SJSA1 (cell line): ENCODE results near the gene FUBP1. TPM values are rescaled to one million over a fixed set of nuclear protein-coding genes. Genes with fewer than 3 reads are reported as not detected.

Experiments
- DNase-seq, 2 experiments: peaks; one replicate each; pipeline ENCODE4 v3.0.0-alpha.2; 2015 to 2020; ENCODE audit warnings: low spot score in 2 of 2, low read depth in 1 of 2
- H3K27ac ChIP-seq: fragments of 250-450 bp; sonication (Bioruptor Pico); 2 replicates; pipeline ENCODE4 v1.5.1; 2020; ENCODE audit warnings: mild to moderate bottlenecking, moderate library complexity
- H3K27me3 ChIP-seq: fragments of 250-450 bp; sonication (Bioruptor Pico); replicated peaks from 2 replicates; pipeline ENCODE4 v1.5.1; 2020; ENCODE audit warnings: mild to moderate bottlenecking, moderate library complexity
- H3K36me3 ChIP-seq: fragments of 250-450 bp; sonication (Bioruptor Pico); 2 replicates; pipeline ENCODE4 v1.5.1; 2020; ENCODE audit warnings: mild to moderate bottlenecking
- H3K4me1 ChIP-seq: fragments of 250-450 bp; sonication (Bioruptor Pico); replicated peaks from 2 replicates; pipeline ENCODE4 v1.6.1; 2021; ENCODE audit warnings: mild to moderate bottlenecking
- H3K4me3 ChIP-seq: fragments of 250-450 bp; sonication (Bioruptor Pico); 2 replicates; pipeline ENCODE4 v1.5.1; 2020; ENCODE audit warnings: mild to moderate bottlenecking
- H3K9me3 ChIP-seq: fragments of 250-450 bp; sonication (Bioruptor Pico); replicated peaks from 2 replicates; pipeline ENCODE4 v1.5.1; 2020; ENCODE audit warnings: mild to moderate bottlenecking
- total RNA-seq: library from RNA; depleted of rRNA; stranded (reverse); fragments of >200 nt; shearing (Covaris generic); gene quantifications from 2 replicates; pipeline ENCODE4 v1.2.3, GENCODE V29; 2014

FUBP1 gene
- total RNA-seq, 1 experiment from 2014 or later = 153 TPM

DNA sequence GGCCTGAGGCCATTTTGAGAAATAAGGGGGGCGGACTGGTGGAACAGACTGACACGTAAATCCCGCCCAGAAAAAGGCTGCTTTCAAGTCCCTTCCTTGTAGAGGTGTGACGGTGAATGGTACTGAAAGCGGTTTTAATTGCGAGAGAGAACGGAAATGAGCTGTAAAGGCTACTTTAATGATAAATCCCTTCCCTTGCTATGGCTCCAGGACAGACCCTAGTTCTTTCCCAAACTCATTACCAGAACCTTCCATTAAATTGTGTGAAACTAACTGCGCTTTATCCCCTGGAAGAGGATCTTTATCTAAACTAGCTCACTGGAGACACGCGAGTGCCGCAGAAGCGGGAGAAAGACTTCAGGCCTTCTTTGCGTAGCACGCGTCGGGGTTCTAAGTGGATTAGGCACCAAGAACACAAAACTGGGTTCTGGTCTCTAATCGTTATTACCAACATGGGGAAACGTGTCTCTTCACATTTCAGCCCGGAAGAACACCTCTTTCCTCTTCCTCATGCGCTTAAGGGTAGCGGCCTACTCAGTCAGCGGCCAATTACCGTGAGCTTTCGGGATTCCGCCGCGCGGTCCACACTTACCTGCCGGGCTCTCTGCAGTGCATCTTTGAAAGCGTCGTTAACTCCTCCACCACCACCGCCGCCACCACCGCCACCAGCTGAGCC lies 441 bp downstream of the FUBP1 start:
- no peaks in the 10 kb centered on the region for H3K9me3 ChIP-seq
- DNase-seq = peak; percentile 82 to 89
- peak overlapping the region; percentile 93 for H3K27ac ChIP-seq
- peak overlapping the region; percentile 60 for H3K4me3 ChIP-seq
- H3K4me1 ChIP-seq = peaks cover 21% of the 10 kb centered on the region
- no peaks in the 10 kb centered on the region for H3K27me3 ChIP-seq
- peaks cover 54% of the 10 kb centered on the region for H3K36me3 ChIP-seq

DNA sequence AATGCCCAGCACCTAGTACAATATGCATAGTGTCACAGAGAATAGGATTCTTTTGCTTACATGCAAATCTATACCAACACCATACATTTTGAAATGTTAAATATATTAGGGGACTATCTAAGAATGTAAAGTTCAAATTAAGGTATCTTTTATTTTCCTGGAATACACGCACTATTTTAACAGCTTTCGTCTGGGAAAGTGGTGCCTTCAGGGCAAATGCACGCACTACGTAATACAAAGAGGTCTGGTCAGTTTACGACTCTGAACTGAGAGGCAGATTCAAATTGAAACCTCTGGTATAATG lies 931 bp downstream of the FUBP1 start:
- Histone ChIP-seq H3K4me1 (peaks cover 21% of the 10 kb centered on the region), H3K27ac (peak overlapping the region; percentile 93), H3K9me3 (no peaks in the 10 kb centered on the region), H3K36me3 (peaks cover 57% of the 10 kb centered on the region), H3K4me3 (peak overlapping the region; percentile 60), H3K27me3 (no peaks in the 10 kb centered on the region)
- DNase-seq = no peak

DNA sequence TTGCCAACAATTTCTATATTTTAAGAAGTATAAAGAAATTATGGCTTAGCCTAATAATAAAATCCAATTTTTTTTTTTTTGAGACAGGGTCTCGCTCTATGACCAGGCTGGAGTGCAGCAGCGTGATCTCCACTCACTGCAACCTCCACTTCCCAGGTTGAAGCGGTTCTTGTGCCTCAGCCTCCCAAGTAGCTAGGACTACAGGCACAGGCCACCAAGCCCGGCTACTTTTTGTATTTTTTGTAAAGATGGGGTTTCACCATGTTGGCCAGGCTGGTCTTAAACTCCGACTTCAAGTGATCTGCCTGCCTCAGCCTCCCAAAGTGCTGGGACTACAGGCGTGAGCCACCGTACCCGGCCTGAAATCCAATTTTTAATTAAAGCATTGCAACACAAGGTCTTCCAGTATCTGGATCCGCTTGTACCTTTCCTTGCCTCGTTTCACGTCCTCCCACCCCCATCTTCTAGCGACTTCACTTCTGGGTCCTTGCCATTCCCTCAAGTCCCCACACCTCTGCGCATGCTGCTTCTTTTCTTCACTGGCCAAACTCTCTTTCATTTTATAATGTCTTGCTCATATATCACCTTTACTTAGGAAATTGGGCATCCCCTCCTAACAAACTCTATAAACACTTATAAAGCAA lies 2.3 kb downstream of the FUBP1 start:
- Histone ChIP-seq H3K27ac (no peak overlapping the region), H3K36me3 (peaks cover 61% of the 10 kb centered on the region), H3K27me3 (no peaks in the 10 kb centered on the region), H3K9me3 (no peaks in the 10 kb centered on the region), H3K4me1 (peaks cover 21% of the 10 kb centered on the region), H3K4me3 (peak overlapping the region; percentile 60; the same call in 1 of the 2 replicates)
- no peak for DNase-seq

DNA sequence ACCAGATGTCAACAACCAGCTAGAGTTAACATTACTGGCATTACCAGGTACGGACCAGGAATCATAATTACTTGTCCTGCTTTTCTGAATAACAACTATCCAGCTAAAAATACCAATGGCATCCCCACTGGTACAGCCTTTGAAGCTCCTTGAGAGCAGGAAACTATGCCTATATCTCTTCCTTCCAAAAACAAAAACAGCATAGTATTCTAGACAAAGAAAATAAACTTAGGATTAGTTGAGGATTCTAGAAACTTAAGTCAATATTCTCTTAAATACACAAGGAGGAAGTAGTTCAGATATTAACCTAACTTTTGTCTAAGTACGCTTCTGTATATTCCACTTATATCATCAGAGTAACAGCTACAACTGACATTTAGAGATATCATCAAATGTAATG lies 3.0 kb downstream of the FUBP1 start:
- H3K27ac ChIP-seq = no peak overlapping the region
- peaks cover 21% of the 10 kb centered on the region for H3K4me1 ChIP-seq
- H3K9me3 ChIP-seq = no peaks in the 10 kb centered on the region
- peaks cover 67% of the 10 kb centered on the region for H3K36me3 ChIP-seq
- DNase-seq = peak in 1 of 2 experiments; percentile 26
- H3K4me3 ChIP-seq = no peak overlapping the region
- no peaks in the 10 kb centered on the region for H3K27me3 ChIP-seq

DNA sequence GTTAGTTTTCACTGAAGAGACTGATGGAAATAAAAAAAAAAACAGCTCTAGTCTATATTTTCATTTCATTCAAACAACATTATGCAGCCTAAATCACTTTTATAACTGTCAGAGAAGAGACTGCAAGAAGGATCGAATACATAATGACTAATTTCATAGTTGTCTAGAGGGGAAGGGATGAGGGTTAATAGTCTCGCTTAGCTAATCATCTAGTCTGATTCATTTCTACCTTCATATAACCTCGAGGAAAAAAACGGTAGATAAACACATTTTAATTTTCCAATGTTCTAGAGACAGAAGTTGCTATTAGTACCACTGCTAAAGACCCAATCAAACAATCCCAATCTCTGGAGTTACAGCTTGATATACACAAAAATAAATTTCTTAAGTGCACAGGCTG lies 3.5 kb downstream of the FUBP1 start:
- Histone ChIP-seq H3K27ac (no peak overlapping the region), H3K9me3 (no peaks in the 10 kb centered on the region), H3K4me1 (peaks cover 21% of the 10 kb centered on the region), H3K36me3 (peaks cover 72% of the 10 kb centered on the region), H3K27me3 (no peaks in the 10 kb centered on the region), H3K4me3 (no peak overlapping the region)
- no peak for DNase-seq

DNA sequence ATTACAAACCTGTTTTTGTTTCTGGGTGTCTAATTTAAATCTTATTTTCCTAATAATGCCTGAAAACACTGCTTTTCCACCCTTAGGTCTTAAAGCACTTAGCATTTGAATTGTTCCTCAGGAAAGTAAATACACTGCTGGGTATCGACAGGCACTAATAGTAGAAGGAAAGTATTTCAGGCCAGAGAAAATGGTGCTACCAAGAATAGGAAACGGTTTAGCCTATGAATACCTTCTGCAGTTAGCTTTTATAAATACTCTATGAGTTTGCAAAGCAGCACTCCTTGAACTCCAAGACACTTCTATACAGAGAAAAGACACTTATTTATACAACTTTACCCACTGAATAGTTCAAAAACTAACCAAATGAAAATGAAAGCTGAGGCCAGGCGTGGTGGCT lies 6.8 kb downstream of the FUBP1 start:
- peaks cover 82% of the 10 kb centered on the region for H3K36me3 ChIP-seq
- no peak for DNase-seq

DNA sequence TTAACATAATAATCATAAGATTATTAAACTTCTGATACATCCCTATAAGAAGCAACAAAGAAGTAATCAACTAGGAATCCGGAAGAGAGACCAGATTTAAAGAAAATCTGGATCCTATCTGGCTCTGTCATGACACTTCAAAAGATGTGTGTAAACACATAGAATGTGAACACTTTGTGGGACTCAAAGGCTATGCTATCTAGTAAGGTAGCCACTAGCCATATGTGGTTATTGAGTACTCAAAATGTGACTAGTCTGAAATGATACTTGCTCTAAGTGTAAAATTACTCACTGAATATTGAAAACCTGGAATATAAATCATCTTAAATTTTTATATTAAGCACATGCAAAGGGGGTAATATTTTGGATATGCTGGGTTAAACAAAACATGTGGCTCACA lies 8.7 kb downstream of the FUBP1 start:
- Histone ChIP-seq H3K9me3 (no peaks in the 10 kb centered on the region), H3K36me3 (peaks cover 82% of the 10 kb centered on the region), H3K27ac (no peak overlapping the region; the same call in 1 of the 2 replicates), H3K4me3 (no peak overlapping the region), H3K27me3 (no peaks in the 10 kb centered on the region), H3K4me1 (peaks cover 8% of the 10 kb centered on the region)
- no peak for DNase-seq

More for the DNA sequence above, 6.8 kb downstream of the FUBP1 start:
- H3K9me3 ChIP-seq = no peaks in the 10 kb centered on the region
- H3K27ac ChIP-seq = no peak overlapping the region
- no peak overlapping the region for H3K4me3 ChIP-seq
- no peaks in the 10 kb centered on the region for H3K27me3 ChIP-seq
- peaks cover 18% of the 10 kb centered on the region for H3K4me1 ChIP-seq

DNA sequence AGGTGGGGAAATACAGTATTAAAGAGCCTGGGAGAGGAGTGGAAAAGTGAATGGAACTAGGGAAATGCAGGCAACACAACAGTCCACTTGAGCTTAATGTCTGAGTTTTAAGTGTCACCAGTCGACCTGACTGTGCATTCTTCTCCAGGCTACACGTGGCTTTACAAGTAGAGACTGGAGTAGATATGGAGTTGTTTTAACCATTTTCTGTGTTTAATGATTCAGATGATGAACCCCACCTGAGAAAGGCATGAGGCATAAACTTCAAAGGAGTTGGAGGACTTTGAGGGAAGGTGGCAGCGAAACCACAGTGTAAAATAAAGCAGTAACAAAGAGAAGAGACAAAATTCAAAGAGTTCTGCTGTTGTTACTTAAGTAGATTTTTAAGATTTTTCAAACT lies 12.6 kb downstream of the FUBP1 start:
- Histone ChIP-seq H3K9me3 (no peaks in the 10 kb centered on the region), H3K4me1 (peaks cover 11% of the 10 kb centered on the region), H3K27me3 (no peaks in the 10 kb centered on the region), H3K4me3 (no peak overlapping the region), H3K27ac (no peak overlapping the region), H3K36me3 (peaks cover 100% of the 10 kb centered on the region)
- no peak for DNase-seq

DNA sequence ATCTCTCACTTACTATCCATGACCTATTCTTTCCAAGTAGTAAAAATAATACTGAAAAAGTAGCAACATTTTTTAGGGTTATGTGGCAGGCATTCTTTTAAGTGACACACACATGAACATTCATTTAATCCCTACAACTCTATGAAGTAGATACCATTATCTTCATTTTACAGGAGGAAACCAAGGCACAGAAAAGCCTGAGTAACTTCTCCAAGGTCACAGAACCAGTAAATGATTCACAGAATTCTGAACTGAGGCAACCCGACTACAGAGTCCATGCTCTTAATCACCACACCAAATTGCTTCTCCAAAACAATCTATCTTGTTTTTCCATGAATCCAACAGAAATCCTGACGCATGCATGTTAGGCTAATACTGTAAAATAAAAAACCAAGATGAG lies 17.5 kb downstream of the FUBP1 start:
- H3K27ac ChIP-seq = no peak overlapping the region
- H3K4me3 ChIP-seq = no peak overlapping the region
- peaks cover 100% of the 10 kb centered on the region for H3K36me3 ChIP-seq
- H3K4me1 ChIP-seq = peaks cover 11% of the 10 kb centered on the region
- H3K9me3 ChIP-seq = no peaks in the 10 kb centered on the region
- DNase-seq = no peak
- no peaks in the 10 kb centered on the region for H3K27me3 ChIP-seq

DNA sequence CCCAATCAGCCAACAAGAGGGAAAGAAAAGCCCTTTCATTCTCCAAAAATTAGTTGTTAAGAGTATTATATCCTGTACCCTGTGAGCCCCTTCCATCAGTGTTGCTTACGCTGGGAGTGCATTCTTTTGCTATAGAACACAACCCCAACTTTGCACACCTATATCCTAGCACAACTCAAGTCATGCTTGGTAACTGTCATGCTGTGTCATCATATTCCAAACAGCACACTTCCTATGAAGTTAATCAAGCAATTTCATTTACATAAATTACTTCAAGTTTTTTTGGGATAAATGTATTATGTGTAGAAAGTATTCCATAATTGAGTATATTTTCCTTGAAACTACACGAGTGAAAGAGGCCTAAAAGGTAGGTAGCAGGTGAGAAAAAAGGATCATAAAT lies 20.0 kb downstream of the FUBP1 start:
- Histone ChIP-seq H3K4me3 (no peak overlapping the region), H3K4me1 (no peaks in the 10 kb centered on the region), H3K27me3 (no peaks in the 10 kb centered on the region), H3K36me3 (peaks cover 100% of the 10 kb centered on the region), H3K9me3 (no peaks in the 10 kb centered on the region), H3K27ac (no peak overlapping the region)
- DNase-seq = no peak

DNA sequence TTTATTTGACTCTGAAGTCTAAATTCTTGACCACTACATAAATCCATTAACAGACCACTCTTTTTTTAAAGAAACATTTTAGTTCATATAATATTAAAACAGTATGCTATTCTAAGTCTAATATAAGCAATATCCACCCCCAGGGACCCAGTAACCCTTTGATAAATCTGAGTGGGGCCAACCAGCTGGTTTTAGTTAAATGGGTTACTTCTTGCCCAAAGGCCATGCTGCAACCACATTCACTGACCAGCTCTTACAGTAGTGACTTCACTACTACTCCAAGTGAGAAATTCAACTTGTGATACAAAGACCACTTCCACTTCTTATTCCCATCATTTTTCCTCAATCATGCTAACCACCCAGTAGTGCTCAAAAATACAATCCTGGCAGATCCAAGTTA lies 20.5 kb downstream of the FUBP1 start:
- no peaks in the 10 kb centered on the region for H3K4me1 ChIP-seq
- H3K36me3 ChIP-seq = peaks cover 99% of the 10 kb centered on the region
- no peak overlapping the region for H3K4me3 ChIP-seq
- H3K9me3 ChIP-seq = no peaks in the 10 kb centered on the region
- H3K27me3 ChIP-seq = no peaks in the 10 kb centered on the region
- no peak overlapping the region for H3K27ac ChIP-seq
- no peak for DNase-seq

DNA sequence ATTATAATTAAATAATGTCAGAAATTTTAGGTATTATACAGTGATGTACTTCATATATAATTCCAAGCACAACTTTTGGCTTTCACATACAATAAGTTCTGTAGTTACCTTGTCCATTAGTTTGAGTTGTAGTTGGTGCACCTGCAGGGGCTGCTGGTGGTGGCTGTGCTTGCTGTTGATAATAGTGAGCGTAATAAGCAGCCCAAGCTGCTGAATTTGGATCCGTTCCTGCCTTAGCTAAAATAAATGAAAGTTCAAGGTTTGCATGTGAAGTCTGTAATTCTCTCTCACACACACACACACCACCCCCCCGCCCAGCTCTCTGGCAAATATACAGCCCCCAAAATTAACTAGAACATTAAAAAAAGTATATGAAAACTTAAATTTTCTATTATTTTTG lies 22.4 kb downstream of the FUBP1 start:
- Histone ChIP-seq H3K27me3 (no peaks in the 10 kb centered on the region), H3K4me3 (no peak overlapping the region), H3K27ac (no peak overlapping the region), H3K9me3 (no peaks in the 10 kb centered on the region), H3K4me1 (no peaks in the 10 kb centered on the region), H3K36me3 (peaks cover 98% of the 10 kb centered on the region)
- DNase-seq = no peak

DNA sequence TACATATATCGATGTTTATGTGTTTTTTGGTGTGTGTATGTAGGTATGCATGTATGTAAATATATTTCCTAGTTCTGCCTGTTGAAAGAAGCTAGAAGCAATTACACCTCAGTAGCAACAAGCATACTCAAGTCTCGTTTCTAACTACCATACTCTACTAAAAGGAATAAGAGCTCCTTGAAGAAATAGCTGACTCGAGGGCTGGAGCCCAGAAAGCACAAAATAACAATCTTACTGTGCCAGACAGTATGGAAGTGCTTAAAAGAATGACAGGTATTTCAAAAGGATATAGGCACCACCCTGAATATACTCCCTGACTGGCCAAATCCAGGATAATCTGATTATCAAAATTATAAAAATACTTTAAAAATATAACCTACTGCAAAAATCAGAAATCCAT lies 23.2 kb downstream of the FUBP1 start:
- H3K27me3 ChIP-seq = no peaks in the 10 kb centered on the region
- no peaks in the 10 kb centered on the region for H3K4me1 ChIP-seq
- no peak for DNase-seq
- no peak overlapping the region for H3K27ac ChIP-seq
- H3K36me3 ChIP-seq = peaks cover 98% of the 10 kb centered on the region
- no peaks in the 10 kb centered on the region for H3K9me3 ChIP-seq
- no peak overlapping the region for H3K4me3 ChIP-seq

DNA sequence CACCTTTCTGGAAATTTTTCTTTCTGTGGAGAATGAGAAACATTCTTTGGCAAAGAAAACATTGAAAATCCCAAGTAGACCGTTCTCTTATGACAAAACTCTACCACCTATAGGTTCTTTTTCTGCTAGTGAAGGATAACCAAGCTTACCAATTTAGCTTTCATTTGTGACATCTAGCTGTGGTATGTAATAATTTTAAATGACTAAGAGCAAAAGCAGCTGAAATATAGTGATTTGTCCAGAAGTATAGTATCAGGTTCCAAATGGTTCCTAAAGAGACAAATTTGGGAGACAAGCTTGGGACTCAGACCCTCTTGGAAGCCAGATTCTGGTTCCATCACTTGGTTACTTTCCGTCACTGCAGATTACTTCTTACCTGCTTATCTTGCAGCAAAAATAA lies 24.4 kb downstream of the FUBP1 start:
- Histone ChIP-seq H3K27me3 (no peaks in the 10 kb centered on the region), H3K9me3 (no peaks in the 10 kb centered on the region), H3K4me1 (no peaks in the 10 kb centered on the region), H3K36me3 (peaks cover 98% of the 10 kb centered on the region), H3K4me3 (no peak overlapping the region), H3K27ac (no peak overlapping the region)
- no peak for DNase-seq

DNA sequence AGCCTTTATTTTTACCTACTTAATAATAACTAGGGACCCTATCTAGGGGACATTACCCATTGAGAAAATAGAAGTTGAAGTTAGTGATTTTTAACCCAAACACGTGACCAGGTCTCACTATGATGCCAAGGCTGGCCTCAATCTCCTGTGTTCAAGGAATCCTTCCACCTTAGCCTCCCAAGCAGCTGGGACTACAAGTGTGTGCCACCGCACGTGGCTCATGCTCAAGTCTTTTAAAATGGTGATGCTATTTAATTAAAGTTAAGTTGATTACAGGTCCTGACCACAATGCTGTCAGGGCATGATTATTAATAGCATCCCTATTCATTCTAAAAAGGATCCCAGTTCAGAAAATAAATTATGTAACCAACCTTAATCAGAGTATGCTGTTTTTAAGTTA lies 25.0 kb downstream of the FUBP1 start:
- H3K27me3 ChIP-seq = no peaks in the 10 kb centered on the region
- peaks cover 98% of the 10 kb centered on the region for H3K36me3 ChIP-seq
- H3K9me3 ChIP-seq = no peaks in the 10 kb centered on the region
- no peak overlapping the region for H3K27ac ChIP-seq
- H3K4me3 ChIP-seq = no peak overlapping the region
- DNase-seq = no peak
- H3K4me1 ChIP-seq = no peaks in the 10 kb centered on the region
